G401 (cell line): ENCODE data around the gene ARHGAP42. TPM values are rescaled to one million over a fixed set of nuclear protein-coding genes. Genes with fewer than 3 reads are reported as not detected.
"Not testable (repeated sequence)": the region's sequence is repeated elsewhere in the genome, so short reads cannot be mapped to it uniquely, and the experiment has no call there.

Experiments used
- DNase-seq: peaks from one replicate; pipeline ENCODE4 v3.0.0-alpha.2; 2015; ENCODE audit warnings: low spot score
- in situ Hi-C: cut with HindIII; loops from 2 replicates; pipeline ENCODE4 v1.10.0; 2016; ENCODE audit warnings: low sequenced_read_pairs, mixed read lengths
- total RNA-seq: library from RNA; depleted of rRNA; stranded (reverse); fragments of >200 nt; shearing (Covaris generic); gene quantifications from 2 replicates; pipeline ENCODE4 v1.2.3, GENCODE V29; 2014

ARHGAP42 gene
- total RNA-seq, 1 experiment from 2014 or later, result not detected

- DNase-seq, in situ Hi-C loops: not testable (repeated sequence)
These were observed 326.6 kb downstream of the ARHGAP42 start for GRCh38 chr11:101013702-101014101.

GRCh38 chr11:101014600-101015285, 327.7 kb downstream of the ARHGAP42 start:
- in situ Hi-C loops, result no loop called here
- no peak for DNase-seq

GRCh38 chr11:101019870-101020269, 332.8 kb downstream of the ARHGAP42 start:
- no peak for DNase-seq
- in situ Hi-C loops, result no loop called here

GRCh38 chr11:101022256-101022655, 335.2 kb downstream of the ARHGAP42 start:
- no peak for DNase-seq
- in situ Hi-C loops, result no loop called here

GRCh38 chr11:101028644-101029043, 341.6 kb downstream of the ARHGAP42 start:
- in situ Hi-C loops, result no loop called here
- DNase-seq, result no peak

GRCh38 chr11:101030015-101030414, 342.9 kb downstream of the ARHGAP42 start:
- DNase-seq, result no peak

GRCh38 chr11:101030692-101031091, 343.6 kb downstream of the ARHGAP42 start:
- no peak for DNase-seq

More at GRCh38 chr11:101030015-101030414, 342.9 kb downstream of the ARHGAP42 start:
- in situ Hi-C loops, result no loop called here

GRCh38 chr11:101031713-101032112, 344.6 kb downstream of the ARHGAP42 start:
- DNase-seq, result no peak
- in situ Hi-C loops, result no loop called here

More at GRCh38 chr11:101030692-101031091, 343.6 kb downstream of the ARHGAP42 start:
- in situ Hi-C loops, result no loop called here

- no peak for DNase-seq
- in situ Hi-C loops, result no loop called here
These were observed 345.9 kb downstream of the ARHGAP42 start for GRCh38 chr11:101032991-101033390.

GRCh38 chr11:101034076-101034475, 347.0 kb downstream of the ARHGAP42 start:
- in situ Hi-C loops, result no loop called here
- DNase-seq, result no peak

- no peak for DNase-seq
- in situ Hi-C loops, result no loop called here
These were observed 348.8 kb downstream of the ARHGAP42 start for GRCh38 chr11:101035872-101036271.
